Ishikawa (cell line): ENCODE measurements around the gene TMEM267.

Experiments
- CEBPB ChIP-seq: IDR thresholded peaks from 2 replicates; pipeline ENCODE4 v1.6.1; 2012
- CREB1 ChIP-seq: IDR thresholded peaks from 2 replicates; pipeline ENCODE4 v1.6.1; 2012; ENCODE audit warnings: low read depth
- EGR1 ChIP-seq: IDR thresholded peaks from 2 replicates; pipeline ENCODE4 v1.6.1; 2012
- EP300 ChIP-seq: IDR thresholded peaks from 2 replicates; pipeline ENCODE4 v1.6.1; 2012; ENCODE audit warnings: borderline replicate concordance
- FOXM1 ChIP-seq: IDR thresholded peaks from 2 replicates; pipeline ENCODE4 v1.6.1; 2012; ENCODE audit warnings: low read depth, borderline replicate concordance
- NFIC ChIP-seq: IDR thresholded peaks from 2 replicates; pipeline ENCODE4 v1.6.1; 2012
- RAD21 ChIP-seq: IDR thresholded peaks from 2 replicates; pipeline ENCODE4 v1.6.1; 2012; ENCODE audit warnings: low read depth
- REST ChIP-seq: IDR thresholded peaks from 2 replicates; pipeline ENCODE4 v1.6.1; 2012; ENCODE audit warnings: low read depth, mild to moderate bottlenecking
- TAF1 ChIP-seq: IDR thresholded peaks from 2 replicates; pipeline ENCODE4 v1.6.1; 2012; ENCODE audit warnings: low read depth, mild to moderate bottlenecking
- TCF12 ChIP-seq: IDR thresholded peaks from 2 replicates; pipeline ENCODE4 v1.6.1; 2012; ENCODE audit warnings: low read depth
- TEAD4 ChIP-seq: IDR thresholded peaks from 2 replicates; pipeline ENCODE4 v1.6.1; 2012
- USF1 ChIP-seq: IDR thresholded peaks from 2 replicates; pipeline ENCODE4 v1.6.1; 2012
- YY1 ChIP-seq: IDR thresholded peaks from 2 replicates; pipeline ENCODE4 v1.6.1; 2012; ENCODE audit warnings: low read depth
- ZBTB7A ChIP-seq: IDR thresholded peaks from 2 replicates; pipeline ENCODE4 v1.6.1; 2012; ENCODE audit warnings: low read depth
- TF ChIP-seq, protein P1 (sequence below): IDR thresholded peaks from 2 replicates; pipeline ENCODE4 v1.6.1; 2012

TMEM267 gene

GRCh38 chr5:43410414-43410813 is 73.3 kb downstream of the TMEM267 start:
- TF ChIP-seq ZBTB7A (no peak), EGR1 (no peak), TCF12 (no peak), FOXM1 (no peak), RAD21 (no peak), TAF1 (no peak), CEBPB (no peak), CREB1 (no peak), REST (no peak), TEAD4 (no peak), USF1 (no peak), EP300 (no peak), NFIC (no peak), YY1 (no peak)

DNA sequence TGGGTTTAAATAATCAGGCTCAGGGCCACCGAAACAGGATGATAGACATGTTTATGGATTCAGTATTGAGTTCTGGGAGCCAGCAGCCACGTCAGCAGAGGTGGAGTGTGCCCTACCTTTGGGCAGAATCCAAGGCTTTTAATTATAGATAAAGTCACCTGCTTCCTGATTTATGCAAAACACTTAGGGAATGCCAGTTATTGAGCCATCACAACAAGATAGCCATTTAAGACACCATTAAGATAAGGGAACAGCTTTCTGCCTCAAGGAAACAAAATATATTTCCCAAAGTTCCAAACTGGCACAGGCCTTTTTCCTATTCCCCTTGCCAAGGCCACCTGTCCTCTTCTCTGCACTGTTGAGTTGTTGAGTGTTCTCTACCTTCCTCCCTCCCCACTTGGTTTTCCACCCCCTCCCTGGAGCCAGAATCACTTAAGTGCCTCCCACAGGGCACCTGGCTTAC is 73.8 kb downstream of the TMEM267 start:
- TF ChIP-seq ZBTB7A (no peak), USF1 (no peak), EP300 (no peak), CEBPB (no peak), EGR1 (no peak)

GRCh38 chr5:43401827-43402226 is 81.8 kb downstream of the TMEM267 start:
- TF ChIP-seq ZBTB7A (no peak), RAD21 (0 out of 2 replicates have a peak, but pooled peaks have one; percentile 3), TCF12 (no peak), NFIC (no peak), YY1 (no peak)
- TF ChIP-seq, protein P1, sequence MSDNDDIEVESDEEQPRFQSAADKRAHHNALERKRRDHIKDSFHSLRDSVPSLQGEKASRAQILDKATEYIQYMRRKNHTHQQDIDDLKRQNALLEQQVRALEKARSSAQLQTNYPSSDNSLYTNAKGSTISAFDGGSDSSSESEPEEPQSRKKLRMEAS: no peak

GRCh38 chr5:43400082-43400481 is 83.6 kb downstream of the TMEM267 start:
- no peak for TF ChIP-seq CREB1
- peak; percentile 71 for TF ChIP-seq RAD21

DNA sequence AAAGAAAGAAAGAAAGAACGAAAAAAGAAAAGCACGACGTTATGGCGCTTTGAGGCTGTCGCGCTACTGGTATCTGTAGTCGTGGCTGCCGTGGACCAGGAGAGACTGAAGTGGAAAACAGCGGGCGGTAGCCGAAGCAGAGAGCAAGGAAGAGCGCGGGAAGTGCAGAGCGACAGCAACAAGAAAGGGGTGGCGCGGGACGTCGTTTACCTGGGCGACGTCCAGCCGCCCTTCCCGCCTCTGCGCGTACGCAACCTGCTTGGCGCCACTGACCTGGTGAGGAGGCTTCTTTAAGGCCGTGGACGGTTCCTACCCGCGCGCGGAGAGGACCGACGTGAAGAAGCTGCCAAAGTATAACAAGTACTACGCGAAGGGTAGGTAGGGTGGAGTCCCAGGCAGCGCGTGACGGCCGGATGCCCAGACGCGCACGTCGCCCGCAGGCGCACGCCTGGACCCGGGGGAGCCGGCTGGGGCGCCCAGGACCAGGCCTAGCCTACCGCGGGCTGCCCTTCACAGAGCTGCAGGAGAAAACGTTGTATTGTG is 86.8 kb downstream of the TMEM267 start:
- TF ChIP-seq CEBPB: no peak
- TF ChIP-seq YY1: no peak
- TF ChIP-seq EP300: no peak
- TF ChIP-seq FOXM1: no peak
